Measurements from ENCODE around the gene IL19. TPM values are rescaled to one million over a fixed set of nuclear protein-coding genes. Genes with fewer than 3 reads are reported as not detected.

Gene IL19
- total RNA-seq, 1 donor from 2014 or later, result not detected

DNA sequence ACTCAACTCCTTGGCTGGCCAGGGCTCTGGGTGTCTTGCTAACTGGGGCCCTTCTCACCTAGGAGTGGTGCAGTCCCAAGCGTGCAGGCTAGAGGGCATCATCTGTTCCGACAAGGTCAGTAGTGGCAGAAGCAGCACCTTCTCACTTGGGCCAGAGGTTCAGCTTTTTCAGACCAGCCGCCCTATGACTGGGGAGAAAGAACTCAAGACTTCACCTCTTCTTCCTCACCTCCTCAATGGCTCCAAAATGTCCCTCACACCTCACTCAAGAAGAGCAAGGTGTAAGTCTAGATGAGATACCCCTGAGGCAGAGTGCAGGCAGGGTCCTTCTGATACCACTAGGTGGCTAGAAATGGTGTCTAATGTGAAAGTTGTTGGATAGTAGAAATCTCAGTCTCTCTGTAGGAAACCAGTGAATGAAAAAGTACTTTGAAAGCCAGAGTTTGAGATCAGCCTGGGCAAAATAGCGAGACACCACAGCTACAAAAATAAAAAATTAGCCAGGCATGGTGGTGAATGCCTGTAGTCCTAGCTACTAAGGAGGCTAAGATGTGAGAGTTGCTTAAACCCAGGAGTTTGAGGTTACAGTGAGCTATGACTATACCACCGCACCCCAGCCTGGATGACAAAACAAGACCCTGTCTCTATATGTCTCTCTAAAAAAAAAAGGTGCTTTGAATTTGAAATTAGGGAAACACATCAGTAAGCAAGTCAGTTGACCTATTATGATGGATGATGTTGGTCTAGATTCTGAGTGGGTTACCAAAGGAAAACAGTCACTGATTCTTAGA lies 86.3 kb downstream of the IL19 start:
- no peak for DNase-seq (ENCODE audit: low spot score)

DNA sequence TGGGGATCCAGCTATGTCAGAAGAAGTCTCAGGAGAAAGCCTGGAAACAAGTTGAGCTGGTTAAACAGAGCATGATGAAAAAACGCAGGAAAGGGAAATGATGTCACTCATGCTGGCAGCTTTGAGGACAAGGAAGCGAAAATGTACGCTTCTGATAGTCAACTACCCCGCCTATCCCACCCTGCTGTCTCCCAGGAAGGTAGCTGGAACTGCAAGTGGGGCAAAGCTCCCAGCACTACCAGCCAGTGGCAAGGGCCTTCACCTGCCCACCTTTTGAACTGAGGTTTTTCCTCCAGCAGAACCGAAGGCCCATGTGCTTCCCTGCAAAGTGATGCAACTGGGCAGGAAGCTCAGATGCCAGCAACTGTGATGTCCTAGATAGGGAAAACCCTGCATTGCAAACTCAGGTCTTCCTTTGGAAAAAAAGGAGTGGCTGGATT lies 88.5 kb downstream of the IL19 start:
- DNase-seq (ENCODE audit: low spot score), result no peak

DNA sequence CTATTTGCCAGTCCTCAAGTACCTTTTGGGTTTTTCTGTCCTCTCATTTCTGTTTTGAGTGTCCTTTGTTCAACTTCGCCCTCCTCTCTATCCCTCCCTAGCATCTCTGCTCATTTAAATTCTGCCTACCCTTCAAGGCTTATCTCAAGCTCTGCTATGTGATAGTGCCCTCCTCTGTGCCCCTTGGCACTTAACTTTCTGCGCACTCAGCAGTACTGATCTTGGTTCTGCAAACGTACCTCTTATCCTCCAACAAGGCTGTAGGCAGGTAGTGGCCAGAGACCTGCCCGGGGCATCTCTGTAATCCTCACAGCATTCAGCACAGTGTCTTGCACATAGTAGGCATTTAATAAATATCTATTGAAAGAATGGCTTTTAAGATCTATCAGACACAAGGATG lies 89.6 kb downstream of the IL19 start:
- no peak for DNase-seq (ENCODE audit: low spot score)

DNA sequence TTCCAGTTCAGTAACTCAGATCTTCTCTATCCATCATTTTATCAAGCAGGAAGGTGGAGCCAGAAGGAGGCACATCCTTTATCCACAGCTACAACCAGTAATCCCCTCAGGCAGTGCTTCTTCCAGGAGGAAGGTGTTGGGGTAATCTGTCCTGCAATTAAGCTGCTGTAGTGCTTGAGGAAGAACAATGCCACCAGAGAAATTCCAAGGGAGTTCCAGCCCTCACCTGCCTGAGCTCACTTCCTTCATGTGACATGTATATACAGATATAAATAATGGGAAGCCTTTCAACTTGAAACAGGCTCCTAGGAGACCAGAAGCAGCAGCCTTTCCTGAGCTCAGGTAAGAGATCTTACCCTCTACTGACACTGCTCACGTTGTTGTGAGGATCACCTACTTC lies 92.7 kb downstream of the IL19 start:
- DNase-seq (ENCODE audit: low spot score), result no peak

DNA sequence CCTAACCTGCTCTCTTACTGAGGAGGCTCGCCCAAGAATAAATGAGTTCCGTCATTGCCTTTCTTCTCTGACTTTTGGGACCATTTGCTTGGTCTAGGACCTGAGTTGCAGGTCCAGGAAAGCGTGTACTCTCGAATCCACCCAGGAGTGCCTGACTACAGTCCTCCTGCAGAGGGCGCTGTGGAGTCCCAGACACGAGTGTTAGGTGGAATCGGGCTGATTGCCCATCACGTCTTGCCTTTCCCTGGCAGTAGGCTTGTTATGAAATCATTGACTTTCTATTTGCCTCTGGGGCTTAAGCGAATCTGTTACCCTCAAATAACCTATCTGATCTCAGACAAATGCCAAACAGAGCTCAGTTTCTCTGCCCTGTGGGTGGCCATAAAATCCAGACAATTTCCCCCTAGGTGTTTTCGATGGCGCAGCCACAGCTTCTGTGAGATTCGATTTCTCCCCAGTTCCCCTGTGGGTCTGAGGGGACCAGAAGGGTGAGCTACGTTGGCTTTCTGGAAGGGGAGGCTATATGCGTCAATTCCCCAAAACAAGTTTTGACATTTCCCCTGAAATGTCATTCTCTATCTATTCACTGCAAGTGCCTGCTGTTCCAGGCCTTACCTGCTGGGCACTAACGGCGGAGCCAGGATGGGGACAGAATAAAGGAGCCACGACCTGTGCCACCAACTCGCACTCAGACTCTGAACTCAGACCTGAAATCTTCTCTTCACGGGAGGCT lies 94.5 kb downstream of the IL19 start, which contains the start of gene IL20:
Gene IL20, plus strand, starts transcription at position 685 of the 733 bp plus-strand sequence. CDS start 230 bp downstream, outside the sequence.
- DNase-seq (ENCODE audit: low spot score), result peak; percentile 80

DNA sequence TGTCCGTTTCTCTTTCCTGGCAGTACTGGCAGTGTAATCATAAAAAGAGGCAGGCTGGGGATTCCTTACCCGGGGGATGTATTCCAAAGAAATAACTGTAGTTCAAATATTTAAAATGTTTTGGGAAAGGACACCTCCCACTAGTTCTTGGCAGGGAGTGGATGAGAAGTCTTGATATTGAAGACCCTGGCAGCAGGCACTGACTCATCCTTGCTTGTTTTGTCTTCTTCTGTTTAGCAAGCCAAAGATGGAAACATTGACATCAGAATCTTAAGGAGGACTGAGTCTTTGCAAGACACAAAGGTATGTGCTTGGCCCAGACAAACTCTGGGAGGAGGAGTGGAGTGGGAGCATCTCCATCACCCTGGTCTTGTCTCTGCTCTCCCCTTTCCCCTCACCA lies 95.5 kb downstream of the IL19 start:
- no peak for DNase-seq (ENCODE audit: low spot score)

DNA sequence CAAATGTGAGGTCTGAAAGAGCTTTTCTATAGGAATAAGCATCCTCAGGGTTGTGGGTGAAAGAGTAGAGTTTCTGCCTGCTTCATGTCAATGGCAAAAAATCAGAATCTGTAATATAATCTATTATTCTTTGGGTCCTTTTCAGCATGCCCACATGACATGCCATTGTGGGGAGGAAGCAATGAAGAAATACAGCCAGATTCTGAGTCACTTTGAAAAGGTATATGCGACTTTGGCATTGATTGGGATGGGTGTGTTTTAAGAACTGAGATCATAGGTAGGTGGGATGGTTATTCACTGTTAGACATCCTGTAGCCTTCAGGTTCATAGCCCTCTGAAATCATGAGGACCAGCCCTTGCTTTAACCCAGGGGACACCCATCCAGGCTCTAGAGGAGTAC lies 96.7 kb downstream of the IL19 start:
- no peak for DNase-seq (ENCODE audit: low spot score)

DNA sequence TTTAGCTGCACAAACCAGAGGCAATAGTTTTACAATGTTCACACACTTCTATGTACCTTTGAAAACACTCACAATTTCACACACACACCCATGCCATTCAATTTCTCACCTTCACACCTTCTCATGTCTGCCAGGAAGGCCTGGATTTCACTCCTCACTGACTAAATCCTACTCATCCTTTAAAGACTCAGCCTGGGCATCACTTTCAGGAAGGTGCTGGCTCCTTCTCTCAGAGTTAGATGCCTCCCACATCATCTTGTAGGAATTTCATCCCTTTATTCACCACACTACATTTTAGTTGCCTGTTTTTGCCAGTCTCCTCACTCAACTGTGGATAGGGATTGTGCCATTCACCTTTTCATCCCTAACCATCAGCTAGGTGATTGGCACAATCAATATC lies 97.1 kb downstream of the IL19 start:
- no peak for DNase-seq (ENCODE audit: low spot score)

DNA sequence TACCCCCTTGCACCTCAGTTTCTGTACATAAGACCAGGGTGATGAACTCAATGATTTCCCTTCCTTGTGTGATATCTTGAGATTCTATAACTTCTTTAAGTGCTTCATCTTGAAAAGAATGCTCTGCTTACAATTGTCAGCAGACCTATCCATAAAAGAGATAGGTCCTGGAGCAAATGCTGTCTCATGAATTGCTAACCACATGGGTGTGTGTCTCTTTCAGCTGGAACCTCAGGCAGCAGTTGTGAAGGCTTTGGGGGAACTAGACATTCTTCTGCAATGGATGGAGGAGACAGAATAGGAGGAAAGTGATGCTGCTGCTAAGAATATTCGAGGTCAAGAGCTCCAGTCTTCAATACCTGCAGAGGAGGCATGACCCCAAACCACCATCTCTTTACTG lies 97.7 kb downstream of the IL19 start:
- DNase-seq (ENCODE audit: low spot score), result no peak

DNA sequence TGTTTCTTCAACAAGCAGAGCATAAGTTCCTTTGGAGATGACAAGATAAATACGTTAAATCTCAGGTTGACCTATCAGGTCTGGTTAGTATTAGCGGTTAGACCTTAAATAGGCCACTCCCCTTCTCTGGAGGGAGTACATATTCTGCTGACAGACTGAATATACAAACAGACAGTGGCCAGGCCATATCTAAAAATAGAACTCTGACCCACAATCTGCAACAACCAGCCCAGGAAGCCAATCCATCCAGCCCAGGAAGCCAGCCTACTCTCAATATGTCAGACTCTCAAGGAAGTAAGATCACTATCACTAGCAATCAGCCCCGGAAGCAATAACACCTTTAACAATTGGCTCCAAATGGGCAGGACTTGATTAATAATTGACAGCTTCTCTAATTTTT lies 101.6 kb downstream of the IL19 start:
- peak; percentile 12 for DNase-seq (ENCODE audit: low spot score)

DNA sequence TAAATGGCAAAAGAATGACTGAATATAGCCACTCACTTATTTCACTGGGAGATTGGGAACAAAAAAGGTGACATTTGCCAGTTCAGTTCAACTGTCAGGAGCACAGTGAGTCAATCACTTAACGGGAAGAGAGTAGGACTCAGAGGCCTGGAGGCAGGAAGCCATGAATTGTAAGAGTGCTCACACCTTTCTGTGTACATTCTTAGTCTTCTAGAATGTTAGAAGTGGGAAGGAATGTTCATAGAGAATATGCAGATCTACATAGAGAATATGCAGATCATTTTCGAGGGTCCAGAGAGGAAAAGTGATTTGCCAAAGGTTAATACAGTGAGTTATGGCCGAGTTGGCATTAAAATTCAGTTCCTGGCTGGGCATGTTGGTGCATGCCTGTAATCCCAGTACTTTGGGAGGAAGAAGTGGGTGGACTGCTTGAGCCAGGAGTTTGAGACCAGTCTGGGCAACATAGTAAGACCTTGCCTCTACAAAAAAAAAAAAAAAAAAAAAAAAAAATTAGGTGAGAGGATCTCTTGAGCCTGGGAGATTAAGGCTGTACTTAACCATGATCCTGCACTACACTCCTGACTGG lies 103.1 kb downstream of the IL19 start:
- no peak for DNase-seq (ENCODE audit: low spot score)

DNA sequence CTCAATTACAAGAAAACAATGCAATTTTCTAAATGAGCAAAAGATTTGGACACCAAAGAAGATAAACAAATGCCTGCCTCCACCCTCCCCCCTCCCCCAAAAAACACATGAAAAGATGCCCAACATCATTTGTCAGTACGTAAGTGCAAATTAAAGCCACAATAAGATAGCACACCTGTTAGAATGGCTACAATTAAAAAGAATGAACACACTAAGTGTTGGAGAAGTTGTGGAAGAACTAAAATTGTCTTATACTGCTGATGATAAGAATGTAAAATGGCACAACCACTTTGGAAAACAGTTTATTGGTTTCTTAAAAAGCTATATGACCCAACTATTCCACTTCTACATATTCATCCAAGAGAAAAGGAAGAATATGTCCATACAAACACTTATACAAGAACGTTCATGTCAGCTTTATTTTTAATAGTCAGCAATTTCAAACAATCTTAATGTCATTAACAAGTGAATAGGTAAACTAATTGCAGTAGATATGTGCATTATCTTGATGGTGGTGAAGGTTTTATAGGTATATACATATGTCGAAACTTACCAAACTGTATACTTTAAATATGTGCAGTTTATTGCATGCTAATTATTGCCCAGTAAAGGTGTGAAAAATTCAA lies 105.3 kb downstream of the IL19 start:
- DNase-seq (ENCODE audit: low spot score), result no peak

DNA sequence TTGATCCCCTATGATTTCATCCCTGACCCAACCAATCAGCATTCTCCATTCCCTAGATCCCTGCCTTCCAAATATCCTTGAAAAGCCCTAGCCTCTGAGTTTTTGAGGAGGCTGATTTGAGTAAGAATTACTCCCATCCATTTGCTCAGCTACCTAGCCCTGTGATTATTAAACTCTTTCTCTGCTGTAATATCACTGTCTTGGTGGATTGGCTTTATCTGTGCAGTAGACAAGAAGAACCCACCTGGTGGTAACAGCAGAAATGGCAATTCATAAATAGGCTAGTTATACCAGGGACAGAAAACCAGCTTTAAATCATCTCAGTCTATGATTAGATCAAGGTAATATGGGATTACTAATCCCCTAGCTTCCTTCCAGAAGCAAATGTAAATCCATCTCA lies 107.9 kb downstream of the IL19 start:
- no peak for DNase-seq (ENCODE audit: low spot score)

DNA sequence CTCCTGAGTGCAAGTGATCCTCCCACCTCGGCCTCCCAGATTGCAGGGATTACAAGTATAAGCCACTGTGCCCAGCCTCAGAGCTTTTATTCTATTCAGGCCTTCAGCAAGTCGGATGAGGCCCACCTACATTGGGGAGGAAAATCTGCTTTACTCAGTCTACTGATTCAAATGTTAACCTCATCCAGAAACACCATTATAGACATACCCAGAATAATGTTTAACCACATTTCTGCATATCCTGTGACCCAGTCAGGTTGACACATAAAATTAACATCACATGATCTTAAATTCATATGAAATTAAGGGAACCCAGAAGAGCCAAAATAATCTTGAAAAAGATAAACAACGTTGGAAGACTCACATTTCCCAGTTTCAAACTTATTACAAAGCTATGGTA lies 109.7 kb downstream of the IL19 start:
- no peak for DNase-seq (ENCODE audit: low spot score)

DNA sequence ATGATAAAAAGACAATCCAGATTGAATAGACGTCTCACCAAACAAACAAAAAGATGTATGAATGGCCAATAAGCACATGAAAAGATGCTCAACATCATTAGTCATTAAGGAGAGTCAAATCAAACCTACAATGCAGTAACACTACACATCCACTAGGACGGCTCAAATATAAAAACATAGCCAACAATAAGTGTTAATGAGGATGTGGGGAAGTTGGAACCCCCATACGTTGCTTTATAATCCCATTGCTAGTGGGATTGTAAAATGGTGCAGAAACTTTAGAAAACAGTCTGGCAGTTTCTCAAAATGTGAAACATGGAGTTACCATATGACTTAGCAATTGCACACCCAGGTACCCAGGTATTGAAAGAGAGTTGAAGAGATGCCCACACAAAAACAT lies 112.0 kb downstream of the IL19 start:
- DNase-seq (ENCODE audit: low spot score), result no peak

DNA sequence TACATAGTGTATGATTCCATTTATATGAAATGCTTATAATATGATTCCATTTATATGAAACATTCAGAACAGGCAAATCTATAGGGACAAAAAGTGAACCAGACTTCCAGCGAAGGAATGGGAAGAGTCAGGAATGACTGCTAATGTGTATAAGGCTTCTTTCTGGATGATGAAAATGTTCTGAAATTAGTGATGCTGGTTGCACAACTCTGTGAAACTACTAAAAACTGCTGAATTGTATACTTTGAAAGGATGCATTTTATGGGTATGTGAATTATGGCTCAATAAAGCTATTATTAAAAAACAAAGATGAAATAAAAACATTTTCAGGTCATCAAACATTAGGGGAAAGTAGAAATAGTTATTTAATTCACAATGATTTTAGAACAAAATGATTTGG lies 112.6 kb downstream of the IL19 start:
- DNase-seq (ENCODE audit: low spot score), result no peak

DNA sequence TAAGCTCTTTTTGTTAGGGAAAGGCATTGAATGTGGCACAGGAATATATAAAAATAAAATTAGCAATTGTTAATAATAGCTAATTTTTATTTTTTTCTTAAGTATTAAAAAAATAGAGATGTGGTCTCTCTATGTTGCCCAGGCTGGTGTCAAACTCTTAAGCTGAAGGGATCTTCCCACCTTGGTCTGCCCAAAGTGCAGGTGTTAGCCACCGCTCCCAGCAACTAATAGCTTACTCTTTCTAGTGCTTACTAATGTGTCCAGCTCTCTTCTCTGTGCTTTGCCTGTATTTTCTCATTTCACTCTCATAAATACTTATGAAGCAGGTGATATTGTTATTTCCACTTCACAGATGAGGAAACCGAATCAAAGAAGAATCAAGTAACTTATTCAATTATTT lies 113.3 kb downstream of the IL19 start:
- no peak for DNase-seq (ENCODE audit: low spot score)

DNA sequence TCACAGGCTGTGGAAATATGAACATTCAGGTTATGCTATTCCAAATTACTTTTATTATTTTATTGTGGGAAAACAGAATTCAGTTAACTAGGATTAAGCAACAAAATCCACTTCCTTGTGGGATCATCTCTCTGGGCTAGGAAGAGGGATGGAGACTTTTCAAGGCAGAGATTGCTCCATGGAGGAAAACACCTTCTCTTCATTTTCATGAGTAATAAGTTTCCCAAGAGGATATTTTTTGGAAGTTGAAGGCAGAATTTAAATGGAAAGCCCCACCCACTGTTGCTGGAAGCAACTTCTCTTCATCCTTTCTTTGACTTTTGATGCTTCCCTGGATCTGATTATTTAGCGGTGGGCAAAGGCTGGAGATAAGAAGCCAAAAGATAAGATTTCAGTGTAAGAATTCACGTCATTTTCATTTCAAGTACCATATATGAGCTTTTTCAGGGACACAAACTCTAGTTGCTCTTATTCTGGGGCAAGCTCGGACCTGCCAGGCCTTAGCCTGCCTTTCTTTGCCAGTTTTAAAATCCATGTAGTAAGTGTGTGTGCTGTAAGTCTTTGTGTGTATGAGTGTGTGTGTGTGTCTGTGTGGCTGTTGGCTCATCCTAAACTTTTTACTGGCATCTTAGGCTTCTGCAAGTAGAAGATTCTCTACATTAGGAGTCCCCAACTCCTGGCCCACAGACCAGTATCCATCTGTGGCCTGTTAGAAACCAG lies 114.9 kb downstream of the IL19 start:
- no peak for DNase-seq (ENCODE audit: low spot score)

DNA sequence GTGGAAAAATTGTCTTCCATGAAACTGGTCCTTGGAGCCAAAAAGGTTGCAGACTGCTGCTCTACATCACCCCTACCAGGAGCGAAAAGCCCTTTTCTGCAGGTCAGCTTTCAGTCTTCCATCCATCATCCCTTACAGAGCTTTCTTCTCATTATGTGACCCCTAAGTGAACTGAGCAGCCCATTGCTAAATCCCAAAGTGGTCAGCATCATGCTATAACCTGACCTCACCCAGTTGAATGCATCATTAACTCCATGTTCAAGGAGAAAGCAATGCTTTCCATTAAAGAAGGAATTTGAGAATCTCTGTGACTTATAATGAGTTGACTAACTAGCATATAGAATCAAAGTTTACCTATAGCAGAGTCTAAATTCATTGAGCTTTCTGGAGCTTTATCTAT lies 116.3 kb downstream of the IL19 start:
- no peak for DNase-seq (ENCODE audit: low spot score)

DNA sequence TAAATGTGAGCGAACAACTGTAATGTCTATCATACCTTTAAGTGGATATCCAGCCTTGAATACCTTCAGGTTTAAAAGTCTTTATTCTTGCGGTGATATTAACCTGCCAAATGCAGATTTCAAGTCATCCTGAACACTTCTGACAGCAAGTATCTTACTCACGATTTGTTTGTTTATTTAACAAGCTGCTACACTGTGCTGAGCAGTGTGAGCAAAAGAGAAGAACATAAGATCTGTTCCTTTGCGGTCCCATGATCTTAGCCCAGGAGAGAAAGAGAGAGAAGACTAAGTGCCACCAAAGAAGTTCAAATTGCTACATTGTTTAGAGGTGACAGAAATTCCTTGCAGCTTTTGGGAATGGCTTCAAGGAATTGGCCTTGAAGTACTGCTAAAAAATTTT lies 117.1 kb downstream of the IL19 start:
- DNase-seq (ENCODE audit: low spot score), result no peak

DNA sequence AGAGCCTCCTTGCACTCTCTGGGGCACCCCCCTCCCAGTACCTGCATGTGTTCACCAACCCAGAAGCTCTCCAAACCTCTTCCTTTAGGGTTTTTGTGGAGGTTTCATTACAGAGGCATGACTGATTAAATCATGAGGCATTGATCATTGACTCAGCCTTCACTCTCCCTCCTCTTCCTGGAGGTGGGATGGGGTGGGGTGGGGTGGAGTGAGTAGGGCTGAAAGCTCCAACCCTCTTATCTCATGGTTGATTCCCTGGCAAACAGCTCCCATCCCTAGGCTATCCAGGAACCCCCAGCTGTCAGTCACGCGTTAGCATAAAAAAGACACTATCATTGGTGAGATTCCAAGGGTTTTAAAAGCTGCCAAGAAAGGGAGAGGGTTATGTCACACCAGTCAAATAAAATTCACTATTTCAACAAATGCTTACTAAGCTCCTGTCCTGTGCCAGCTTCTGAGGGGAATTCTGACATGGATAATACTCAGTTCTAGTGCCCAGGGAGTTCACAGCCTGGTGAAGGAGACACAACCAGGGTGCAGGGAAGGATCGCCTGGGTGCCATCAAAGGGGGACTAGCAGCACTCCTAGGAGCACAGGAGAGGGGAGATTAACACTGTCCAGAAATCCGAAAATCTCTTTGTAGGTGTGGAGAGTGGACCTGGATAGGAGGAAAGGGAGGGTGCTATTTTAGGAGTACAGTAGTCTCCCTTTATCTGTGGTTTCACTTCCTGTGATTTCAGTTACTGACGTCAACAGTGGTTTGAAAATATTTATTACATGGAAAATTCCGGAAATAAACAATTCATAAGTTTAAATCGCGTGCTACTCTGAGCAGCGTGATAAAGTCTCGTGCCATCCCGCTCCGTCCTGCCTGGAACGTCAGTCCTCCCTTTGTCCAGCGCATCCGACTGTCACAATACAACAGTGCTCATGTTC lies 119.8 kb downstream of the IL19 start:
- peak; percentile 42 for DNase-seq (ENCODE audit: low spot score)
